PC-3 (cell line): ENCODE results near the gene GTF2F2. TPM values are rescaled to one million over a fixed set of nuclear protein-coding genes. Genes with fewer than 3 reads are reported as not detected.

ENCODE experiments used
- ATAC-seq: fragments of 200-7000 bp; cut with Tn5 transposase; 2 replicates; pipeline ENCODE4 v1.9.1; 2020; ENCODE audit warnings: mild to moderate bottlenecking, moderate library complexity
- BruUV-seq: library from RNA; stranded (reverse); fragments of 400-500 nt; replicated peaks from 2 replicates; lab custom pipeline; 2021; lab: Mats Ljungman, UMichigan
- CTCF ChIA-PET: fragments of 300-600 bp; sonication (Branson Sonifier 250); formaldehyde crosslinking; loops from one replicate; lab custom pipeline; 2022; ENCODE audit warnings: antibody characterized with exemption; lab: Charles Lee
- POLR2A ChIA-PET: fragments of 300-600 bp; sonication (Branson Sonifier 250); formaldehyde crosslinking; loops from one replicate; lab custom pipeline; 2022; ENCODE audit warnings: antibody characterized with exemption; ENCODE audit not compliant: unreplicated experiment; lab: Charles Lee
- DNase-seq: peaks from one replicate; pipeline ENCODE4 v3.0.0-alpha.2; 2015
- H2AFZ ChIP-seq: fragments of 300-600 bp; sonication (generic); 2 replicates; pipeline ENCODE4 v1.6.0; 2016; ENCODE audit warnings: antibody characterized with exemption, low read length
- H3F3A ChIP-seq: fragments of 300-600 bp; sonication (generic); one replicate; pipeline ENCODE4 v1.6.0; 2017; ENCODE audit warnings: antibody characterized with exemption, low read length, control low read depth, mild to moderate bottlenecking; ENCODE audit not compliant: unreplicated experiment
- H3K27ac ChIP-seq: fragments of 300-600 bp; sonication (generic); 2 replicates; pipeline ENCODE4 v1.5.1; 2016; ENCODE audit warnings: mild to moderate bottlenecking, low read length
- H3K27me3 ChIP-seq: fragments of 300-600 bp; sonication (generic); 2 replicates; pipeline ENCODE4 v1.6.1; 2016; ENCODE audit warnings: low read length, mixed read lengths
- H3K36me3 ChIP-seq: fragments of 300-600 bp; sonication (generic); 2 replicates; pipeline ENCODE4 v1.6.1; 2016; ENCODE audit warnings: low read depth, mixed run types, low read length, mixed read lengths
- H3K4me1 ChIP-seq: fragments of 300-600 bp; sonication (generic); 2 replicates; pipeline ENCODE4 v1.5.1; 2016; ENCODE audit warnings: low read length; ENCODE audit not compliant: insufficient read depth
- H3K4me2 ChIP-seq: fragments of 300-600 bp; sonication (generic); 2 replicates; pipeline ENCODE4 v1.6.0; 2016; ENCODE audit warnings: low read length
- H3K4me3 ChIP-seq: fragments of 300-600 bp; sonication (generic); 2 replicates; pipeline ENCODE4 v1.5.1; 2016; ENCODE audit warnings: mild to moderate bottlenecking, low read length, mixed read lengths
- H3K79me2 ChIP-seq: fragments of 300-600 bp; sonication (generic); 2 replicates; pipeline ENCODE4 v1.6.1; 2017; ENCODE audit warnings: low read length, mixed read lengths
- H3K9ac ChIP-seq: fragments of 300-600 bp; sonication (generic); 2 replicates; pipeline ENCODE4 v1.6.0; 2016; ENCODE audit warnings: mild to moderate bottlenecking, low read length
- H3K9me2 ChIP-seq: fragments of 300-600 bp; sonication (generic); replicated peaks from 2 replicates; pipeline ENCODE4 v1.6.1; 2016; ENCODE audit warnings: mixed run types, low read length, mixed read lengths
- H3K9me3 ChIP-seq: fragments of 300-600 bp; sonication (generic); 2 replicates; pipeline ENCODE4 v1.6.1; 2016; ENCODE audit warnings: low read length, mixed read lengths
- H4K20me1 ChIP-seq: fragments of 300-600 bp; sonication (generic); 2 replicates; pipeline ENCODE4 v1.6.1; 2016; ENCODE audit warnings: low read length, mixed read lengths
- CTCF ChIP-seq: fragments of 300-600 bp; sonication (generic); conservative IDR thresholded peaks from 2 replicates; pipeline ENCODE4 v1.5.1; 2017; ENCODE audit warnings: antibody characterized with exemption, low read depth, mild to moderate bottlenecking, low read length
- EZH2 ChIP-seq: fragments of 300-600 bp; sonication (generic); IDR thresholded peaks from one replicate; pipeline ENCODE4 v1.6.1; 2017; ENCODE audit warnings: antibody characterized with exemption, mild to moderate bottlenecking, low read length; ENCODE audit not compliant: unreplicated experiment
- EZH2phosphoT487 ChIP-seq: fragments of 300-600 bp; sonication (generic); IDR thresholded peaks from 2 replicates; pipeline ENCODE4 v1.6.1; 2018; ENCODE audit warnings: mild to moderate bottlenecking, antibody characterized with exemption, low read length, borderline replicate concordance
- intact Hi-C: fragments of 100-400 bp; cut with micrococcal nuclease; formaldehyde crosslinking; loops from 2 replicates; pipeline ENCODE4 v1.9.0; 2023
- total RNA-seq: library from RNA; depleted of rRNA; stranded (reverse); fragments of >200 nt; gene quantifications from 2 replicates; pipeline ENCODE4 v1.2.3, GENCODE V29; 2014

The GTF2F2 gene
- total RNA-seq, 1 experiment from 2014 or later: 28.3 TPM

- H3K4me2 ChIP-seq: no peak overlapping the region
These were observed 95.2 kb downstream of the GTF2F2 start for GRCh38 chr13:45215392-45216077.

GRCh38 chr13:45216193-45216592 is 95.9 kb downstream of the GTF2F2 start:
- peaks cover 25% of the 10 kb centered on the region for H3K4me1 ChIP-seq
- H2AFZ ChIP-seq: no peak overlapping the region
- no TSS peak for BruUV-seq
- H3K27ac ChIP-seq: no peak overlapping the region
- ATAC-seq (no peak), DNase-seq (no peak)
- peaks cover 3% of the 10 kb centered on the region for H3F3A ChIP-seq
- peaks cover 36% of the 10 kb centered on the region for H3K79me2 ChIP-seq
- TF ChIP-seq EZH2phosphoT487 (no peak), CTCF (no peak), EZH2 (no peak)
- no peaks in the 10 kb centered on the region for H4K20me1 ChIP-seq
- no peaks in the 10 kb centered on the region for H3K9me2 ChIP-seq
- ChIA-PET CTCF (no interaction called here), POLR2A (no interaction called here)
- H3K4me2 ChIP-seq: no peak overlapping the region
- H3K4me3 ChIP-seq: no peak overlapping the region
- intact Hi-C loops: loop anchor here (5.0 kb wide), 1 partner anchor 169 kb away; no protein-coding TSS in a partner anchor
- H3K9ac ChIP-seq: no peak overlapping the region
- no peaks in the 10 kb centered on the region; the same call in 1 of the 2 replicates for H3K36me3 ChIP-seq
- H3K27me3 ChIP-seq: no peaks in the 10 kb centered on the region
- H3K9me3 ChIP-seq: no peaks in the 10 kb centered on the region

More at GRCh38 chr13:45215392-45216077, 95.2 kb downstream of the GTF2F2 start:
- Histone ChIP-seq H3F3A (peaks cover 3% of the 10 kb centered on the region), H2AFZ (no peak overlapping the region), H4K20me1 (no peaks in the 10 kb centered on the region), H3K36me3 (peaks cover 5% of the 10 kb centered on the region), H3K9me2 (no peaks in the 10 kb centered on the region), H3K27me3 (no peaks in the 10 kb centered on the region), H3K4me1 (peaks cover 22% of the 10 kb centered on the region), H3K4me3 (no peak overlapping the region), H3K9ac (no peak overlapping the region), H3K9me3 (no peaks in the 10 kb centered on the region), H3K79me2 (peaks cover 35% of the 10 kb centered on the region), H3K27ac (no peak overlapping the region)
- DNase-seq (no peak), ATAC-seq (no peak)
- no TSS peak for BruUV-seq
- CTCF ChIA-PET: no interaction called here
- POLR2A ChIA-PET: no interaction called here
- no peak for TF ChIP-seq EZH2
- no peak for TF ChIP-seq EZH2phosphoT487
- no peak for TF ChIP-seq CTCF
- intact Hi-C loops: loop anchor here (5.0 kb wide), 1 partner anchor 168 kb away; no protein-coding TSS in a partner anchor

GRCh38 chr13:45218689-45219088 is 98.4 kb downstream of the GTF2F2 start:
- Histone ChIP-seq H3K9ac (peak overlapping the region; percentile 64; the same call in 1 of the 2 replicates), H3F3A (peaks cover 3% of the 10 kb centered on the region), H3K9me2 (no peaks in the 10 kb centered on the region), H3K4me1 (peaks cover 31% of the 10 kb centered on the region), H4K20me1 (no peaks in the 10 kb centered on the region), H2AFZ (no peak overlapping the region), H3K4me2 (peak overlapping the region; percentile 78), H3K27me3 (no peaks in the 10 kb centered on the region), H3K27ac (peak overlapping the region; percentile 91), H3K79me2 (peaks cover 51% of the 10 kb centered on the region), H3K36me3 (no peaks in the 10 kb centered on the region; the same call in 1 of the 2 replicates), H3K9me3 (no peaks in the 10 kb centered on the region), H3K4me3 (no peak overlapping the region)
- ChIA-PET CTCF (no interaction called here), POLR2A (interaction anchor here (0.6 kb wide), 1 partner anchor 23 kb away, joined by 10 read pairs; no protein-coding TSS in a partner anchor)
- TF ChIP-seq EZH2phosphoT487 (no peak), CTCF (no peak), EZH2 (no peak)
- intact Hi-C loops: loop anchor here (2.0 to 5.0 kb wide), 2 partner anchors 56 to 171 kb away; no protein-coding TSS in a partner anchor
- BruUV-seq: no TSS peak
- no peak for DNase-seq
- ATAC-seq: no peak
